SK-N-SH treated with all-trans-retinoic acid at 6 μM for 48 hours (cell line): ENCODE measurements around the gene CEACAM20.

Experiments used
- ISL1 ChIP-seq: fragments of 250-450 bp; sonication (Bioruptor Pico); IDR thresholded peaks from 2 replicates; pipeline ENCODE4 v2.1.2; 2022; ENCODE audit warnings: mild to moderate bottlenecking, moderate library complexity
- TF ChIP-seq, protein P1 (sequence below): fragments of 250-450 bp; sonication (Bioruptor Pico); IDR thresholded peaks from 2 replicates; pipeline ENCODE4 v1.8.0; 2020; ENCODE audit warnings: mild to moderate bottlenecking, moderate library complexity, borderline replicate concordance

DNA sequence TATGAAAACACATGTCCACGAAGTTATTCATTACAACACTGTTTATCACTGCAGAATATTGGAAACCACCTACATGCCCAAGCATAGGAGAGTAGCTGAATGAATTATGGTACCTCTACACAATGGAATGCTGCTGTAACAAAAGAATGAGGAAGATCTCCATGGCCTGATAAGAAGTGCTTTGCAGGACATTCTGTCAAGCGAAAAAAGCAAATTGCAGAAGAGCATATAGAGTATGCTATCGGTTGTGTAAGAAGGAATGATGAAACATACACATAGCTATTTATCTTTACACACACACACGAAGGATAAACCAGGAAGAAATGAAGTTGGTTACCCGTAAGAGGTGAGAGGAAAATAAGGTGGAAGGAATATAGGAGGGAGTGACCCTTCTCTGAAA is 37.5 kb upstream of the CEACAM20 start:
- no peak for TF ChIP-seq ISL1 (CRISPR knock-in tag)
- TF ChIP-seq, protein P1, sequence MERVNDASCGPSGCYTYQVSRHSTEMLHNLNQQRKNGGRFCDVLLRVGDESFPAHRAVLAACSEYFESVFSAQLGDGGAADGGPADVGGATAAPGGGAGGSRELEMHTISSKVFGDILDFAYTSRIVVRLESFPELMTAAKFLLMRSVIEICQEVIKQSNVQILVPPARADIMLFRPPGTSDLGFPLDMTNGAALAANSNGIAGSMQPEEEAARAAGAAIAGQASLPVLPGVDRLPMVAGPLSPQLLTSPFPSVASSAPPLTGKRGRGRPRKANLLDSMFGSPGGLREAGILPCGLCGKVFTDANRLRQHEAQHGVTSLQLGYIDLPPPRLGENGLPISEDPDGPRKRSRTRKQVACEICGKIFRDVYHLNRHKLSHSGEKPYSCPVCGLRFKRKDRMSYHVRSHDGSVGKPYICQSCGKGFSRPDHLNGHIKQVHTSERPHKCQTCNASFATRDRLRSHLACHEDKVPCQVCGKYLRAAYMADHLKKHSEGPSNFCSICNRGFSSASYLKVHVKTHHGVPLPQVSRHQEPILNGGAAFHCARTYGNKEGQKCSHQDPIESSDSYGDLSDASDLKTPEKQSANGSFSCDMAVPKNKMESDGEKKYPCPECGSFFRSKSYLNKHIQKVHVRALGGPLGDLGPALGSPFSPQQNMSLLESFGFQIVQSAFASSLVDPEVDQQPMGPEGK (CRISPR knock-in tag) = no peak
